Parathyroid adenoma (tissue), 2 donors: ENCODE data around the gene PCBD1.

Experiments
- H2AFZ ChIP-seq: fragments of 300-600 bp; sonication (generic); one replicate; pipeline ENCODE4 v1.7.0; 2017; ENCODE audit warnings: antibody characterized with exemption, mild to moderate bottlenecking
- H3K27ac ChIP-seq: fragments of 300-600 bp; sonication (generic); one replicate; pipeline ENCODE4 v1.7.0; 2017
- H3K27me3 ChIP-seq: fragments of 300-600 bp; sonication (generic); one replicate; pipeline ENCODE4 v1.7.0; 2017; ENCODE audit warnings: low read length; ENCODE audit not compliant: control insufficient read depth, insufficient read depth
- H3K36me3 ChIP-seq: fragments of 300-600 bp; sonication (generic); one replicate; pipeline ENCODE4 v1.7.0; 2017; ENCODE audit warnings: low read length; ENCODE audit not compliant: control insufficient read depth, insufficient read depth
- H3K4me1 ChIP-seq: fragments of 300-600 bp; sonication (generic); one replicate; pipeline ENCODE4 v1.7.0; 2017; ENCODE audit warnings: control low read depth
- H3K4me2 ChIP-seq: fragments of 300-600 bp; sonication (generic); one replicate; pipeline ENCODE4 v1.7.0; 2017; ENCODE audit warnings: low read length
- H3K4me3 ChIP-seq: fragments of 300-600 bp; sonication (generic); one replicate; pipeline ENCODE4 v1.7.0; 2017; ENCODE audit warnings: low read depth, low read length
- H3K79me2 ChIP-seq: fragments of 300-600 bp; sonication (generic); one replicate; pipeline ENCODE4 v1.7.0; 2017; ENCODE audit warnings: control low read depth
- H3K9ac ChIP-seq: fragments of 300-600 bp; sonication (generic); one replicate; pipeline ENCODE4 v1.7.0; 2017; ENCODE audit warnings: mild to moderate bottlenecking
- H3K9me3 ChIP-seq: fragments of 300-600 bp; sonication (generic); one replicate; pipeline ENCODE4 v1.7.0; 2017; ENCODE audit warnings: low read length; ENCODE audit not compliant: control insufficient read depth
- TF ChIP-seq, protein P1 (sequence below): fragments of 300-600 bp; sonication (generic); IDR thresholded peaks from one replicate; pipeline ENCODE4 v1.7.0; 2017; ENCODE audit warnings: antibody characterized with exemption, mild to moderate bottlenecking
- donor health status: primary hyperparathyroidism.

PCBD1 gene

DNA sequence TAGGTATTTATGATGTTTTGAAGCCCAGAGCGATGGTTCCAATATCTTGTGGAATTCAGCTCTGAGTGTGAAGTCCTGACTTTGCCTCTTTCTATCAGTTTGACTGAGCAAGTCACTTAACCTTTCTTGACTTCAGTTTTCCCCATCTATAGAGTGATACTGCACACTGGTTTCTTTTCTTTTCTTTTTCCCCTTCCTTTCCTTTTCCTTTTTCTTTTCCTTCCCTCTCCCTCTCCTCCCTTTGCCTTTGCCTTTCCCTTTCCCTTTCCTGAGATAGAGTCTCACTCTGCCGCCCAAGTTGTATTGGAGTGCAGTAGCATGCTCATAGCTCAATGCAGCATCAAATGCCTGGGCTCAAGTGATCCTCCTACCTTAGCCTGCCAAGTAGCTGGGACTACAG, 52.0 kb downstream of the PCBD1 start:
- H3K79me2 ChIP-seq: peaks cover 30% of the 10 kb centered on the region
- H3K4me3 ChIP-seq: no peak overlapping the region
- no peak overlapping the region for H3K4me2 ChIP-seq
- no peak overlapping the region for H2AFZ ChIP-seq
- TF ChIP-seq, protein P1, sequence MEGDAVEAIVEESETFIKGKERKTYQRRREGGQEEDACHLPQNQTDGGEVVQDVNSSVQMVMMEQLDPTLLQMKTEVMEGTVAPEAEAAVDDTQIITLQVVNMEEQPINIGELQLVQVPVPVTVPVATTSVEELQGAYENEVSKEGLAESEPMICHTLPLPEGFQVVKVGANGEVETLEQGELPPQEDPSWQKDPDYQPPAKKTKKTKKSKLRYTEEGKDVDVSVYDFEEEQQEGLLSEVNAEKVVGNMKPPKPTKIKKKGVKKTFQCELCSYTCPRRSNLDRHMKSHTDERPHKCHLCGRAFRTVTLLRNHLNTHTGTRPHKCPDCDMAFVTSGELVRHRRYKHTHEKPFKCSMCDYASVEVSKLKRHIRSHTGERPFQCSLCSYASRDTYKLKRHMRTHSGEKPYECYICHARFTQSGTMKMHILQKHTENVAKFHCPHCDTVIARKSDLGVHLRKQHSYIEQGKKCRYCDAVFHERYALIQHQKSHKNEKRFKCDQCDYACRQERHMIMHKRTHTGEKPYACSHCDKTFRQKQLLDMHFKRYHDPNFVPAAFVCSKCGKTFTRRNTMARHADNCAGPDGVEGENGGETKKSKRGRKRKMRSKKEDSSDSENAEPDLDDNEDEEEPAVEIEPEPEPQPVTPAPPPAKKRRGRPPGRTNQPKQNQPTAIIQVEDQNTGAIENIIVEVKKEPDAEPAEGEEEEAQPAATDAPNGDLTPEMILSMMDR: no peak
- no peaks in the 10 kb centered on the region for H3K4me1 ChIP-seq
- H3K9me3 ChIP-seq: no peaks in the 10 kb centered on the region
- no peak overlapping the region for H3K27ac ChIP-seq
- no peaks in the 10 kb centered on the region for H3K36me3 ChIP-seq
- no peak overlapping the region for H3K9ac ChIP-seq
- H3K27me3 ChIP-seq: no peaks in the 10 kb centered on the region

DNA sequence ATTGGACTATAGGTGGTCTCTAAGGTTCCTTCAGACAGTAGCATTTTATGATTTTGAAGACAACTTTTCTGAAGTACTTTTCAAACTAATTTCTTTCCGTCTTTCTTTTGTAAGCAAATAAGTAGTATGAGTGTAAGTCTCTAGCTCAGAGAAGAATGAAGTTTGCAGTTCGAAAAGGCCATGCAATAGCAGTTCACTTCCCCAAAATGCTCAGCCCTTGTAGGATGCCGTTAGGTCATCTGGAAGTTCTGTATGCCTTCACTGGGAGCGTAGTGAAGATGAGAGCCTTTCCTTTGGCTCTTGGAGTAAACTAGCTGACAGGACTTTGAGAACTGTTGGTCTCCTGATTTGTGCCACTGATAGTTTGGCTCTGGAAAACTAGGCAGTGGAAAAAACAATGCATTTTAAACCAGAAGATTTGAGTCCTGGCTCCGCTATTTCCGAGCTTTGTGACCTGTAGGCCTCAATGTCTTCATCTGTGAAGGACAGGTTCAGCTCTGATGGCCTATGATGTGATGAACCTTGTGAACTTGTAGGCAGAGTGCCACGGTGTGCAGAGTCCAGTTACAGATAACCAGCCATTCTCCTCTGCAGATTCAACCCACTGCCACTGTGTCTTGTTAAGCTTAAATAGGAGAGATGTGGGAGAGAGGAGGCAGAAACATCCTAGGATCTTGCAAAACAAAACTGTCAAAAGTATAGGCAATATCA, 53.8 kb downstream of the PCBD1 start:
- Histone ChIP-seq H3K9me3 (no peaks in the 10 kb centered on the region), H3K27me3 (no peaks in the 10 kb centered on the region), H3K9ac (no peak overlapping the region), H3K4me3 (no peak overlapping the region), H3K79me2 (peaks cover 31% of the 10 kb centered on the region), H3K4me2 (no peak overlapping the region), H3K36me3 (no peaks in the 10 kb centered on the region), H2AFZ (no peak overlapping the region), H3K4me1 (no peaks in the 10 kb centered on the region), H3K27ac (no peak overlapping the region)
- TF ChIP-seq, protein P1: no peak

- Histone ChIP-seq H3K4me1 (peaks cover 6% of the 10 kb centered on the region), H3K79me2 (peaks cover 31% of the 10 kb centered on the region), H3K27ac (no peak overlapping the region), H3K36me3 (no peaks in the 10 kb centered on the region), H3K27me3 (no peaks in the 10 kb centered on the region), H3K9me3 (no peaks in the 10 kb centered on the region), H3K4me2 (no peak overlapping the region), H3K4me3 (no peak overlapping the region), H2AFZ (no peak overlapping the region), H3K9ac (no peak overlapping the region)
- TF ChIP-seq, protein P1: no peak
Observed at GRCh38 chr10:70834021-70834420, 54.3 kb downstream of the PCBD1 start.

DNA sequence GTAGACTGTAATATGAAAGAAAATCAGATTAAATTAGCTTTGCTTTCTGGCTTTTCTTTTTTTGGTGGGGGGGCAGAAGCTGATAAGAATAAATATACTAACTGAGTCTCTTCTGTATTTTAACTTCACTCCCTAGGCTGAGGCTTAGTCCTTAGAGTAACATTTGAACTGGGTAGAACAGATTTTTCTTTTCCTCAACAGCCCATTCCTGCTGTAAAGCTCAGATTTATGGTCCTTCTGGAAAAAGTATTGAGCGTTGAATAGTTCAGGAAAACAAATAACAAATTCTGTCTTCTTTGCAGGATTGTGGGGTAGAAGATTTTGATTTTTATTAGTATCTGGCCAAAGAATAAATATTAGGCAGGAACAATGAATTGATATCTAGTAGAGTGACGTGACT, 54.8 kb downstream of the PCBD1 start:
- Histone ChIP-seq H3K9me3 (no peaks in the 10 kb centered on the region), H3K27ac (no peak overlapping the region), H2AFZ (no peak overlapping the region), H3K4me2 (no peak overlapping the region), H3K4me3 (no peak overlapping the region), H3K9ac (no peak overlapping the region), H3K36me3 (no peaks in the 10 kb centered on the region), H3K27me3 (no peaks in the 10 kb centered on the region), H3K79me2 (peaks cover 31% of the 10 kb centered on the region), H3K4me1 (peaks cover 10% of the 10 kb centered on the region)
- TF ChIP-seq, protein P1: no peak
